Measurements from ENCODE around the gene HOMEZ. TPM values are rescaled to one million over a fixed set of nuclear protein-coding genes. Genes with fewer than 3 reads are reported as not detected.

HOMEZ gene
- total RNA-seq = 9.4 and 12.6 TPM in 2 replicates

GRCh38 chr14:23286020-23286901 is at the start of gene HOMEZ:
Gene HOMEZ (minus strand): TSS chr14:23286132. CDS start chr14:23285952, 180 bp downstream.

GRCh38 chr14:23320584-23321571 is 34.9 kb upstream of the HOMEZ start, which contains the start of gene PABPN1:
Gene PABPN1 (plus strand): TSS chr14:23321457. CDS start chr14:23321470, 13 bp downstream.

GRCh38 chr14:23306412-23307145 is 20.6 kb upstream of the HOMEZ start, which contains the start of gene BCL2L2:
Gene BCL2L2 (plus strand): TSS chr14:23306833. CDS start chr14:23307768, 935 bp downstream.

GRCh38 chr14:23302290-23303225 is 16.6 kb upstream of the HOMEZ start, which contains the start of gene PPP1R3E:
Gene PPP1R3E (minus strand): TSS chr14:23302859. CDS start chr14:23302576, 283 bp downstream.

GRCh38 chr14:23237772-23238594 is 47.9 kb downstream of the HOMEZ start, which contains the start of gene RNF212B:
Gene RNF212B (plus strand): TSS chr14:23237936. CDS start chr14:23240346, 2,410 bp downstream.

Small RNAs within 50 kb of the gene (small RNA-seq; reads per million reads assigned to genes)
- gene AL049829.1 = not detected
- gene RNU6-1046P = not detected

Other genes with a start within 250 kb of the HOMEZ start
- not detected in 2 replicates for gene PSMB11, start 243.9 kb downstream of the HOMEZ start, total RNA-seq
- 4.7 and 6.7 TPM in 2 replicates for gene CDH24, start 228.6 kb downstream of the HOMEZ start, total RNA-seq
- 77.8 and 103 TPM in 2 replicates for gene ACIN1, start 191.0 kb downstream of the HOMEZ start, total RNA-seq
- gene C14orf119, start 190.6 kb downstream of the HOMEZ start, total RNA-seq = 32.4 and 34.2 TPM in 2 replicates
- not detected in 2 replicates for gene CIROP, start 181.1 kb downstream of the HOMEZ start, total RNA-seq
- gene CEBPE, start 166.9 kb downstream of the HOMEZ start, total RNA-seq = not detected in 2 replicates
- gene SLC7A8, start 102.5 kb downstream of the HOMEZ start, total RNA-seq = 12.2 and 12.7 TPM in 2 replicates
- gene RNF212B, start 48.2 kb downstream of the HOMEZ start, total RNA-seq = not detected in 2 replicates
- gene PPP1R3E, start 16.7 kb upstream of the HOMEZ start, total RNA-seq = 3.9 and 8.2 TPM in 2 replicates
- 9.8 and 12.6 TPM in 2 replicates for gene BCL2L2, start 20.7 kb upstream of the HOMEZ start, total RNA-seq
- gene PABPN1, start 35.3 kb upstream of the HOMEZ start, total RNA-seq = 34.1 and 58.1 TPM in 2 replicates
- 22.0 and 46.3 TPM in 2 replicates for gene SLC22A17, start 66.8 kb upstream of the HOMEZ start, total RNA-seq
- gene EFS, start 79.0 kb upstream of the HOMEZ start, total RNA-seq = 41.6 and 43.8 TPM in 2 replicates
- not detected in 2 replicates for gene IL25, start 86.7 kb upstream of the HOMEZ start, total RNA-seq
- gene CMTM5, start 90.9 kb upstream of the HOMEZ start, total RNA-seq = not detected in 2 replicates
- not detected in 2 replicates for gene MYH6, start 122.1 kb upstream of the HOMEZ start, total RNA-seq
- gene MYH7, start 149.5 kb upstream of the HOMEZ start, total RNA-seq = not detected in 2 replicates
- gene NGDN, start 183.6 kb upstream of the HOMEZ start, total RNA-seq = 35.2 and 36.5 TPM in 2 replicates